ENCODE data around the gene AP2B1. TPM values are rescaled to one million over a fixed set of nuclear protein-coding genes. Genes with fewer than 3 reads are reported as not detected.

AP2B1 gene
- total and polyA plus RNA-seq, 9 of the 15 experiments (the other 6 are each of a cell fraction or from before 2014, with no cell fraction given): 60.1 to 287 (median 105) TPM

GRCh38 chr17:35731239-35731916 is 144.3 kb downstream of the AP2B1 start, which contains the start of gene RASL10B:
RASL10B (plus strand) TSS chr17:35731639; CDS start chr17:35735185, 3,546 bp downstream.
- peak; percentile 56 to 93 (median 84) for DNase-seq (ENCODE audit: extremely low read depth in 1 of 4, low spot score in 3 of 4)
- TF ChIP-seq RBM14 (IDR thresholded peaks at IDR 0.05; ENCODE audit: borderline replicate concordance, insufficient read depth, low read depth, low read length) (no peak), HDAC3 (IDR thresholded peaks at IDR 0.05; ENCODE audit: borderline replicate concordance, partially characterized antibody) (no peak), HBP1 (CRISPR knock-in tag; IDR thresholded peaks at IDR 0.05) (no peak), TOE1 (IDR thresholded peaks at IDR 0.05; ENCODE audit: borderline replicate concordance) (peak; percentile 55; the same call in 1 of the 2 replicates), TOE1 (CRISPR knock-in tag; IDR thresholded peaks at IDR 0.05; ENCODE audit: borderline replicate concordance, low read depth) (no peak), CREM (IDR thresholded peaks at IDR 0.05; ENCODE audit: low read depth) (peak; percentile 39; the same call in 1 of the 2 replicates), SMARCE1 (IDR thresholded peaks at IDR 0.05) (no peak), ATF2 (CRISPR knock-in tag; IDR thresholded peaks at IDR 0.05) (no peak), NFRKB (IDR thresholded peaks at IDR 0.05; ENCODE audit: low read depth) (no peak), USF2 (CRISPR knock-in tag; IDR thresholded peaks at IDR 0.05) (no peak), RUNX1 (IDR thresholded peaks at IDR 0.05; ENCODE audit: low read depth) (no peak), VEZF1 (CRISPR knock-in tag; IDR thresholded peaks at IDR 0.05) (peak; percentile 96), YBX1 (IDR thresholded peaks at IDR 0.05) (no peak), FOXJ3 (CRISPR knock-in tag; IDR thresholded peaks at IDR 0.05) (no peak)

More at GRCh38 chr17:35731239-35731916, 144.3 kb downstream of the AP2B1 start, which contains the start of gene RASL10B:
- ATAC-seq (peak; percentile 89), FAIRE-seq (no peak)
- in situ Hi-C loops (cut with MboI): loop anchor here (25.0 kb wide), 1 partner anchor 1294 kb away; no protein-coding TSS in a partner anchor
- Histone ChIP-seq H3K4me2 (ENCODE audit: insufficient read depth, low read length) (peak within 1 kb of the TSS; percentile 54; the same call in 1 of the 2 replicates), H2AFZ (ENCODE audit: low read depth, low read length) (no peak within 1 kb of the TSS), H3K79me2 (ENCODE audit: control insufficient read depth, insufficient read depth, low read length) (no peaks in the 10 kb centered on the region), H3K4me3 (peak within 1 kb of the TSS; percentile 41), H3K9ac (ENCODE audit: insufficient read depth in 1 of 2, low read depth in 2 of 2, low read length in 2 of 2) (peak within 1 kb of the TSS in 1 of 2 experiments; percentile 73; a peak in 2 of 4 replicates), H3K9me1 (ENCODE audit: control insufficient read depth, insufficient read depth, low read length) (no peaks in the 10 kb centered on the region), H4K20me1 (replicated peaks; ENCODE audit: control insufficient read depth, insufficient read depth, low read length) (peaks cover 2% of the 10 kb centered on the region; the same call in 1 of the 2 replicates), H3K9me3 (replicated peaks; ENCODE audit: control insufficient read depth, insufficient read depth, low read depth, low read length) (no peaks in the 10 kb centered on the region), H3K27me3 (ENCODE audit: control insufficient read depth in 2 of 2, insufficient read depth in 2 of 2, low read length in 2 of 2) (peaks cover 19 to 44% of the 10 kb centered on the region in 2 experiments; a peak in 4 of 5 replicates), H3K4me1 (replicated peaks in 1 of 2; ENCODE audit: control insufficient read depth in 2 of 2, insufficient read depth in 2 of 2, low read length in 2 of 2) (peaks cover 3 to 17% of the 10 kb centered on the region in 2 experiments; a peak in 3 of 5 replicates), H3K27ac (ENCODE audit: extremely low read depth, low read depth, low read length) (no peak within 1 kb of the TSS), H3K36me3 (ENCODE audit: control insufficient read depth, insufficient read depth, low read length) (peaks cover 11% of the 10 kb centered on the region; the same call in 1 of the 3 replicates)
- WGBS (ENCODE audit: insufficient coverage, low coverage, missing lambda C conversion rate): 38% methylated on average over 7 of the region's 44 CpGs
- intact Hi-C loops (cut with micrococcal nuclease): loop anchor here (5.0 kb wide), 1 partner anchor 174 kb away; no protein-coding TSS in a partner anchor
- ChIA-PET CTCF (ENCODE audit: low intra/inter-chr PET ratio) (interaction anchor here (0.5 kb wide), 1 partner anchor 36 kb away, joined by 3 read pairs; no protein-coding TSS in a partner anchor), POLR2A (interaction anchor here (1.6 kb wide), 1 partner anchor 10 kb away, joined by 6 read pairs; no protein-coding TSS in a partner anchor)
- BruUV-seq (replicated peaks): no TSS peak

All from K562 (cell line).